ENCODE data around the gene SCRN2.

The SCRN2 gene

GRCh38 chr17:47821424-47822391, 19.4 kb downstream of the SCRN2 start, which contains the start of gene OSBPL7:
TSS of gene OSBPL7 (minus strand) at chr17:47821794. CDS start at chr17:47820278, 1,516 bp downstream.
- DNase-seq (ENCODE audit: low read depth in 2 of 2): peak; percentile 61

GRCh38 chr17:47821031-47821423, 20.0 kb downstream of the SCRN2 start:
- no peak for DNase-seq (ENCODE audit: low read depth in 2 of 2)

GRCh38 chr17:47820033-47820789, 20.9 kb downstream of the SCRN2 start:
- no peak for DNase-seq (ENCODE audit: low read depth in 2 of 2)

DNA sequence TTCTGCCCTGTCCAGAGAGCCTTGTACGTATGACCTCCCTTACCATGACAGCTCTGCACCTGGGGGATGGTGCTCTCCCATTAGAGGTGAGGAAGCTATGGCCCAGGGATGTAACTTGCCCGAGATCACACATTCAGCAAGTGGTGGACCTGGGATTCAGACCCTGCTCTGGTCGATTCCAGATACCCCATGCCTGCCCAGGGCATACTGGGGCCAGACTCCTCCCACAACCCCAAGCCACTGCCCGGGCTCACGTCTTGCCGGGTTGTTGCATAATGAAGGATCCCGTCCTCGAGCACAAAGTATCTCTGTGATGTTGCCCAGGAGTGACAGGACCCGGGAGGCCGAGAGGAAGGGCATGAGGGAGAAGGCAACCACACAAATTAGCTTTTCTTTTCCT, 21.6 kb downstream of the SCRN2 start:
- DNase-seq (ENCODE audit: low read depth in 2 of 2): no peak

DNA sequence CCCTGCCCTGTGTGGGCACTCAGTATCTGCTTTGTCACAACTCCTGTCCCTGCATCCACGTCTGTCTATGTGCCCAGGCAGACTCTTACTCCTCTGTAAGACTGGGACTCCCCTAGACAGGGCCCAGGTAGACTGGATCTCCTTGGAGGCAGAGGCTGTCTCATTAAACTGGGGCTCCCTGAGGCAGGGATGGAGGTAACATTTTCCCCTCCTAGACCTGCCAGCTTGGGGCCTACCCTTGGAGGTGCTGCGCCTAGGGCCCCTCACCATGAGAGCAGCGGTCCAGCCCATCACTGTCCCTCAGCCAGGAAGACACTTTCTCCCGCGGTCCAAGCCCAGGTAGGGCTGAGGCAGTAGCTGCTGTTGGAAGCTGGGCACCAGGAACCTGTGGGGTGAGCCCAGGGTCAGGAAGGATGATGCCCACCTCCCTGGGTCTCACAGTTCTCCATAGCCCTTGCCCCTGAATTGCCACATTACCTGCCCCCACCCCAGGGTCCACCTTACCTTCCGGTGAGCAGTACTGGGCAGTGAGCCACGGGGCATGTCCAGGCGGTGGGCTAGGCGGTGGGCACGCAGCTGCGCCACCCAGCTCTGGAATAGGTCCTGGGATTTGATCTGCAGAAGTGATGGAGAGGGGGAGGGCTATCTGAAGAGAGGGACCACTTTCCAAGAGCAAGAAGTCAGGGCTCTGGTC, 22.9 kb downstream of the SCRN2 start:
- no peak for DNase-seq (ENCODE audit: low read depth in 2 of 2)

GRCh38 chr17:47816947-47817346, 24.1 kb downstream of the SCRN2 start:
- no peak for DNase-seq (ENCODE audit: low read depth in 2 of 2)

DNA sequence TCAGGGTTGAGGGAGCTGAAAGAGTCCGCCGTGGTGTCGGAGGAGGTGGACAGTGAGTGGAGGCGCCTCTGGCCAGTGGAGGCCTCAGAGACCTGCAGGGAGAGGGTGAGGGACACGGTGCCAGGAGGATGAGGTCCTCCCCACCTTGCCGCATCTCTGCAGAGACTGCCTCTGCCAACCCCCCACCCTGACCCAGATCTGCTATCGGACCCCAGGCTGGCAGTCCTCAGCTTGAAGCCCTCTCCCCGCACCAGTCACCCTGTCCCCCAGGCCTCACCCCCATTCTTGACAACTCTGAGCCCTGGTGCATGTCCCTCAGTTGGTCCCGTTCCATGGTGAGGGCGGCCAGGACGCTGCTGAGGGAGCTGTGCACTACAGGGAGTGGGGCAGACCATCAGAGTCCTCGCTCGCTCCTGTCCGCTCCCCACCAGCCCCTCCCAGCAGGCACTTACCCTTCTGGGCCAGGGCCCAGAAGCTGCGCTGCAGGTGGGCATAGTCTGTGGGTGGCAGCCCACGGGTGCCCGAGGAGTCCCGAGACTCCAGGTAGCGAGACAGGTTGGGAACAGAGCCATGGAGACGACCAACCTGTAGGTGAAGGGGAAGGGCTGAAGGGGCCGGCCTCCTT, 24.9 kb downstream of the SCRN2 start:
- no peak for DNase-seq (ENCODE audit: low read depth in 2 of 2)

- DNase-seq (ENCODE audit: low read depth in 2 of 2): no peak
Measured at GRCh38 chr17:47815106-47815918, 25.8 kb downstream of the SCRN2 start.

DNA sequence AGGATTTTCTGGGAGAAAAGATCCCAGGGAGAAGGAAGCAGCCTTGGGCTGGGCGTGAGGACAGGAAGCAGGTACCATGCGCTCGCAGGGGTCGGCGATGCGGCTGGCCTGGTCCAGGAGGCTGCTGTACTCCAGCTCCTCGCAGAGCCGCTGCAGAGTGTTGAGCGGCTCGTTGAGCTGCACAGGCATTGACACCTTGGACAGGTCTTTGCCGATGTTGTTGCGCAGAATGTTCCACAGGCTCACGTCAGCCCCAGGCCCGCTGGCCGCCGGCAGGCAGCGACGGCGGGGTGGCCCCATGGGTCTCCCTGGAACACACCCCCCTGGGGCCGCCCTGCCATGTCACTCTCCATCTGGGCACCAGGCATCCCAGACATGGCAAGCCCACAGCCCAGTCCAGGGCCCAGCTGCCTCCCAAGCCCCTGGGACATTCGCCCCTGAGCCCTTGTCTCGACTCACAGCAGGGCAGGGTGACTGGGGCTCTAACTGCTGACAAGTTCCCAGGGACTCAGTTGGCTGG, 27.5 kb downstream of the SCRN2 start:
- no peak for DNase-seq (ENCODE audit: low read depth in 2 of 2)

DNA sequence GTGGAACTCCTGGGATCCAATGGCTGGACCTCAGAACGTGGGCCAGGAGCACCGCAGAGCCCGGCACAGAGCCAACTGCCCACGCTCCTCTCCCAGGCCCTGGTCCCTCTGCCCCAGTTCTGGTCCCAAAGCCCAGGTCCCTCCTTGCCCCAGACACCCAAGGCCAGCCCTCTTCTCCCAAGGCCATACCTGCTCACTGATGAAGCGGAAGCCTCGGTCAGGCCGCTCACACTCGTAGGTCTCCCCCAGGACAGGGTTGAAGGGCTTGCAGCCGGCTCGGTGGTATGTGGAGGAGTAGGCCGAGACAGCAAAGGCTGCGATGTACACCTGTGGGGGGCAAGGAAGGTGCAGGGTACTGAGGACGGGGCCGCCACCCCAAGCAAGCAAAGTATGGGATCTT, 28.0 kb downstream of the SCRN2 start:
- DNase-seq (ENCODE audit: low read depth in 2 of 2): no peak

DNA sequence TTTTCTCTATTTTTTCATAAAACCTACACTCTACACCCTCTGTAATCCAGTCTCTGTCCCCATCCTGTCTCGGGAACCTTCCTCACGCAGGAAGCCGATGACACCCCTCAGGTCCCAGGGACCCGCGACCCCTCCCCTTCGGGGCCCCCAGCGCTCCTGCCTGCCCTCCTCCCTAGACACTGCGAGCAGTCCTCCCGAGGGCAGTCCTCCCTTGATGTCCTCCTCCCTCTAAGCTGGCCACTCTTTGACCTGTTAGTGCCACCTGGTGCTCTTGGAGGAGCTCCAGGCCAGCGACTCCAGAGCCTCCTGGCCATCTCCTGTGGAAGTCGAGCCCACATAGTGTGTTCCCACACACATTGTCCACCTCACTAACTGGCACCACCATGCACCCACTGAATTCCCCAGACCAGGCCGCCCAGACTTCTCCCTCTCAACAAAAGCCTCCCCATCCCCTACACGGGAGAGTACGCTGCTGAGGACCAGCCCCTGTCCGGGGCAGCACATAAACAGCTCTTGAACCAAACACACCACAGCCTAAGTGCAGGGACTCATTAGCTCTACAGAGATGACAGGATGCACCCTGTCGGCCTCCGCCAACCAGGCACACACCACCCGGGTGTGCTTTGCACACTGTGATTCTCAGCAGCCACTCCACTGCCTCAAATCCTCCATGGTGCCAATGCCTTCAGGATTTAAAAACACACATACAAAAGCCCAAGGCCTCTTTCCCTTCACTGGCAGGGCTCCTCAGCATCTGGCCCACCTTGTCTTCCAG, 28.7 kb downstream of the SCRN2 start:
- no peak for DNase-seq (ENCODE audit: low read depth in 2 of 2)

GRCh38 chr17:47811709-47812108, 29.4 kb downstream of the SCRN2 start:
- no peak for DNase-seq (ENCODE audit: low read depth in 2 of 2)

DNA sequence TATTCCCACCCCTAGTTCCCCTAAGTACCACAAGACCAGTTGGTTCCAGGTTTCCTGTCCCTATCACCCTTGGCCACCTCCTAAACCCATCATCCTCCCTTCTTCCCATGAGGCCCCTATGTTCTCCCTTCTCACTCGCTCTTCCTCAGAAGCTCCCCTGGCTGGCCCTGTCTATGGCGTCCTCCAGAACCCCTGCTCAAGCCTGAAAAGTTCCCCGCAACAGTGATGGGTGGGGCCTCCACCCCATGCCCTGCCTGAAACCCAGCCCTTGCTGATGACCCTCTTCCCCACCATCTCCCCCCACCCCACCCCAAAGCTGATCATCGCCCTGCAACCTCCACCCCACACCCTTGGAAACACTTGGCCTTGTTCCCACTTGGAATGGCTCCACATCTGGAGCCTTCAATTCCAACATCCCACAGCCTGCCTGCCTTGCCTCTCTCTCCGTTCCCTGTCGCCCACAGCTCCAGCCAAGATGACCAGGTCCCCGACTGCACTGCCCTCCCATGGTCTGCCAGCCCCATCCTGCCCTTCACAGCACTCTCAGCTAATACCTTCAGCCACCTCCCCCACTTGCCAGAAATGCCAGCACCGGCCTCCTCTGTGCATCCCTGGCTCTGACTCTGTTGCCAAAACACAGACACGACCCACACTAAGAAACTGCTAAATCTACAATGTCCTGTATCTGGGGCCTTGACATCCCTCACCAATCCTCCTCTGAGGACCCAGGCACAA, 30.0 kb downstream of the SCRN2 start:
- no peak for DNase-seq (ENCODE audit: low read depth in 2 of 2)

DNA sequence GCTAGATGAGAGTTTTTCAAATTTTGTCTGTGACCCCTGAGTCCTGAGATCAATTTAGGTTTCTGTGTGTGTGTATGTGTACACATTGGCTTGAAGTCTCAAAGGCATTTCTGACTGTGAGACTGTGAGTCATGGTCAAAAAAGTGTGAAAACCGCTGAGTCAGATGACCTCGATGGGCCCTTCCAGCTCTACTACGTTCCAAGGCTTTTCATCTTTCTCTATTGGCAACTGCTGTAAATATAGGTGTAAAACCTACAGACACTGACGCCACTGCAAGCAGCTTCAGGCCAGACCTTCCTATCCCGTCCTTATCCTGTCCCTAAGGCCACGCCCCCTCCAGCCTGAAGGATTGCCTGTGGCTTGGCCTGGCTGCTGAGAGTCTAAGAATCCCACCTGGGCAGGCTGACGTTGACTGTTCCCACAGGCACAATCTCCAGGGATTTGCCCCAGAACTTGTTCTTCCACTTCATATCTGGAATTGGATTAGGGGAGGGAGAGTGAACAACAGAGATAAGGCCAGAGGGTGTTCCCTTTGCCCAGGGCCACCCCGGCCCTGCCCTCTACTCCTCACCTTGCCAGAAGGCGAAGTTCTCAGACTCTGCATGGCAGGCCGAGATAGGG, 30.8 kb downstream of the SCRN2 start:
- DNase-seq (ENCODE audit: low read depth in 2 of 2): no peak

GRCh38 chr17:47808830-47809480, 32.1 kb downstream of the SCRN2 start:
- DNase-seq (ENCODE audit: low read depth in 2 of 2): no peak

DNA sequence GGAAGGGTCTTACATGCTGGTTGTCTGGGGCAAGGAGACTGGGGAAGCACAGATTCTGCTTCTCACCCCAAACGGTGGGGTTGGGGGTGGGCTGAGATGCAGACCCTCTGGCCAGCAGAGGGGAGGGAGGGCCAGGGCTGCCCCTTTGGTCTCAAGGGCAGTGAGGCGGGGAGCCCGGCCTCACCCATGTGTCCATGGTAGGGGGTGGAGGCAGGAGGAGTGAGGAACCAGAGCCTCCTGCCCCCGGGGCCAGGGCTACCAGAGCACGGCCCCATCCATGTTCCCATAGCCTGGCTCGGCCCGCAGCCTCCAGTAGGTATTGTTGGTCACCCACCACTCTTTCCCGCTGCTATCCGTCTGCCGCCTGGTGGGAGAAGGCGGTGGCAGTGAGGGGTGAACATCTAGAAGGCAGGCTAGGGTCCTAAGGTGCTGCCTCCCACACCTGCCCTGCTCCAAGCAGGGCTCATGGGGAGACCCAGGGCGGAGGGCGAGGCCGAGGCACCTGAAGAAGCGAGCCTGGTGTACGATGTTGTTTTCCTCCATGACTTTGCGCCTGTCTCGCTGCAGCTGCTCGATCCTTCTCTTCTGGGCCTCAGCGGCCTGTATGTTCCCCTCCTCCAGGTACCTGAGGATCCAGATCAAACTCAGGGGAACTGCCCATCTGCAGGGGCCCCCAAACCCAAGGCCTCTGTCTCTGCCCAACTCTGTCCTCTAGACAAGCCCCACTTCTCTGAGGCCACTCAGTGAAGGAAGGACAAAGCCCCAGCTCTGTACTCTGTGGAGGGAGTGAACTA, 32.8 kb downstream of the SCRN2 start:
- DNase-seq (ENCODE audit: low read depth in 2 of 2): no peak

DNA sequence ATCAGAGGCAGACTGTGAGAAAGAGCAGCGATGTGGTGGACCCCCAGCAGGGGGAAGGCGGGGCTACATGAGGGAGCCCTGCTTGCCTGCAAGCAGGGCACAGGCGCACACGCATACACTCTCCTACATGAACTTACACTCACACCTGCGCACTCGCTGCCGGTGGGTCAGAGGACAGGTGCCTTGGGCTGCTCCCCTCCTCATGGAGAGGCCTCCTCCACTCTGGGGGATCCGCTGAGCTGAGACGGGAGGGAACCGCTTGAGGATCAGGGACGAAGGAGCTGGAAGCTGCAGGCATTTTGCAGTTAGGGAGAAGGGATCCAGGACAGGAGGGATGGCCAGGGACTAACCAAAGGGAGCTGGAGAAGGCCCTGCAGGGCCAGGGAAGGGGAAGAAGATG, 33.7 kb downstream of the SCRN2 start:
- no peak for DNase-seq (ENCODE audit: low read depth in 2 of 2)

All from stimulated activated CD8-positive, alpha-beta memory T cell treated with anti-CD3 and anti-CD28 coated beads, Interleukin-7, amount 100 ng/mL, for 1 hour (primary cell).